WTC11 (cell line): ENCODE results near the gene OBSCN. TPM values are rescaled to one million over a fixed set of nuclear protein-coding genes. Genes with fewer than 3 reads are reported as not detected.

Experiments used
- ATAC-seq: fragments of 200-7000 bp; cut with Tn5 transposase; 2 replicates; pipeline ENCODE4 v1.10.0; 2021; ENCODE audit warnings: mild to moderate bottlenecking, moderate library complexity
- CTCF ChIA-PET: fragments of 300-600 bp; sonication (Branson Sonifier 250); formaldehyde crosslinking; loops from one replicate; lab custom pipeline; 2021; ENCODE audit warnings: antibody characterized with exemption; lab: Charles Lee
- POLR2A ChIA-PET: fragments of 350-600 bp; sonication (Branson Sonifier 250); formaldehyde crosslinking; loops from one replicate; lab custom pipeline; 2021; ENCODE audit warnings: antibody characterized with exemption; lab: Charles Lee
- DNase-seq: peaks from one replicate; pipeline ENCODE4 v3.0.0; 2021; ENCODE audit warnings: low spot score
- H3K27ac Mint-ChIP-seq: 2 replicates; pipeline ENCODE4 v1.8.0; 2021; ENCODE audit warnings: mixed read lengths
- H3K27me3 Mint-ChIP-seq: 2 replicates; pipeline ENCODE4 v1.8.0; 2021; ENCODE audit warnings: low read depth, mild to moderate bottlenecking, moderate library complexity, mixed read lengths
- H3K36me3 Mint-ChIP-seq: 2 replicates; pipeline ENCODE4 v1.8.0; 2021; ENCODE audit warnings: mixed read lengths
- H3K4me1 Mint-ChIP-seq: 2 replicates; pipeline ENCODE4 v1.8.0; 2022; ENCODE audit warnings: mixed read lengths
- H3K4me3 Mint-ChIP-seq: 2 replicates; pipeline ENCODE4 v1.8.0; 2021; ENCODE audit warnings: mild to moderate bottlenecking, moderate library complexity, mixed read lengths
- H3K9me3 Mint-ChIP-seq: 2 replicates; pipeline ENCODE4 v1.8.0; 2021; ENCODE audit warnings: mixed read lengths
- CBFB ChIP-seq: sonication (generic); formaldehyde crosslinking; IDR thresholded peaks from 2 replicates; pipeline ENCODE4 v1.8.1; 2022; ENCODE audit warnings: mild to moderate bottlenecking, low read depth, missing genetic modification reagents
- FOXJ3 ChIP-seq: sonication (generic); formaldehyde crosslinking; IDR thresholded peaks from 2 replicates; pipeline ENCODE4 v1.9.0; 2021; ENCODE audit warnings: missing genetic modification reagents, mild to moderate bottlenecking, borderline replicate concordance
- FOXK1 ChIP-seq: sonication (generic); formaldehyde crosslinking; IDR thresholded peaks from 2 replicates; pipeline ENCODE4 v1.8.0; 2022; ENCODE audit warnings: mild to moderate bottlenecking, moderate library complexity, missing genetic modification reagents
- GABPB1 ChIP-seq: sonication (generic); formaldehyde crosslinking; IDR thresholded peaks from 2 replicates; pipeline ENCODE4 v1.8.1; 2023; ENCODE audit warnings: mild to moderate bottlenecking, missing genetic modification reagents
- IRF2 ChIP-seq: sonication (generic); formaldehyde crosslinking; IDR thresholded peaks from 2 replicates; pipeline ENCODE4 v1.8.0; 2022; ENCODE audit warnings: low read depth, missing genetic modification reagents, borderline replicate concordance
- OVOL2 ChIP-seq: fragments of 250-450 bp; sonication (Bioruptor Pico); IDR thresholded peaks from 2 replicates; pipeline ENCODE4 v1.9.0; 2021; ENCODE audit warnings: mild to moderate bottlenecking, borderline replicate concordance
- PRDM15 ChIP-seq: sonication (generic); formaldehyde crosslinking; IDR thresholded peaks from 2 replicates; pipeline ENCODE4 v1.8.0; 2022; ENCODE audit warnings: missing genetic modification reagents
- RELA ChIP-seq: sonication (generic); formaldehyde crosslinking; IDR thresholded peaks from 2 replicates; pipeline ENCODE4 v1.8.1; 2022; ENCODE audit warnings: missing genetic modification reagents, mild to moderate bottlenecking, borderline replicate concordance
- SOX15 ChIP-seq: fragments of 250-450 bp; sonication (Bioruptor Pico); IDR thresholded peaks from 2 replicates; pipeline ENCODE4 v1.9.0; 2021; ENCODE audit warnings: mild to moderate bottlenecking
- SP1 ChIP-seq: sonication (generic); formaldehyde crosslinking; conservative IDR thresholded peaks from 2 replicates; pipeline ENCODE4 v1.8.1; 2022; ENCODE audit warnings: missing genetic modification reagents
- TEAD1 ChIP-seq: sonication (generic); formaldehyde crosslinking; IDR thresholded peaks from 2 replicates; pipeline ENCODE4 v1.8.0; 2022; ENCODE audit warnings: mild to moderate bottlenecking, missing genetic modification reagents
- TEAD4 ChIP-seq: sonication (generic); formaldehyde crosslinking; IDR thresholded peaks from 2 replicates; pipeline ENCODE4 v1.8.0; 2022; ENCODE audit warnings: mild to moderate bottlenecking, missing genetic modification reagents
- ZNF396 ChIP-seq: fragments of 250-450 bp; sonication (Bioruptor Pico); IDR thresholded peaks from 2 replicates; pipeline ENCODE4 v1.8.0; 2021; ENCODE audit warnings: mild to moderate bottlenecking, moderate library complexity, borderline replicate concordance
- ZNF425 ChIP-seq: fragments of 250-450 bp; sonication (Bioruptor Pico); conservative IDR thresholded peaks from 2 replicates; pipeline ENCODE4 v1.9.0; 2021; ENCODE audit warnings: mild to moderate bottlenecking
- total RNA-seq: library from RNA; stranded (reverse); gene quantifications from 3 replicates; pipeline ENCODE4 v1.2.3, GENCODE V29; 2021
- TF ChIP-seq, protein P1 (sequence below): sonication (generic); formaldehyde crosslinking; IDR thresholded peaks from 2 replicates; pipeline ENCODE4 v1.8.1; 2022; ENCODE audit warnings: missing genetic modification reagents, borderline replicate concordance
- TF ChIP-seq, protein P2 (sequence below): sonication (generic); formaldehyde crosslinking; IDR thresholded peaks from 2 replicates; pipeline ENCODE4 v1.8.1; 2023; ENCODE audit warnings: mild to moderate bottlenecking, missing genetic modification reagents, borderline replicate concordance
- TF ChIP-seq, protein P3 (sequence below): sonication (generic); formaldehyde crosslinking; IDR thresholded peaks from 2 replicates; pipeline ENCODE4 v1.8.0; 2022; ENCODE audit warnings: mild to moderate bottlenecking, missing genetic modification reagents
- TF ChIP-seq, protein P4 (sequence below): sonication (generic); formaldehyde crosslinking; IDR thresholded peaks from 2 replicates; pipeline ENCODE4 v1.8.1; 2023; ENCODE audit warnings: mild to moderate bottlenecking, missing genetic modification reagents

The OBSCN gene
- total RNA-seq, 1 experiment from 2014 or later, result 38.8 TPM

- no peak overlapping the region for H3K4me3 Mint-ChIP-seq
- H3K27me3 Mint-ChIP-seq, result no peaks in the 10 kb centered on the region
- DNase-seq, result no peak
- H3K27ac Mint-ChIP-seq, result no peak overlapping the region
- POLR2A ChIA-PET, result no interaction called here
- H3K9me3 Mint-ChIP-seq, result no peaks in the 10 kb centered on the region
- TF ChIP-seq TEAD4 (CRISPR knock-in tag), result no peak
- TF ChIP-seq FOXJ3, result no peak
- TF ChIP-seq, protein P1, sequence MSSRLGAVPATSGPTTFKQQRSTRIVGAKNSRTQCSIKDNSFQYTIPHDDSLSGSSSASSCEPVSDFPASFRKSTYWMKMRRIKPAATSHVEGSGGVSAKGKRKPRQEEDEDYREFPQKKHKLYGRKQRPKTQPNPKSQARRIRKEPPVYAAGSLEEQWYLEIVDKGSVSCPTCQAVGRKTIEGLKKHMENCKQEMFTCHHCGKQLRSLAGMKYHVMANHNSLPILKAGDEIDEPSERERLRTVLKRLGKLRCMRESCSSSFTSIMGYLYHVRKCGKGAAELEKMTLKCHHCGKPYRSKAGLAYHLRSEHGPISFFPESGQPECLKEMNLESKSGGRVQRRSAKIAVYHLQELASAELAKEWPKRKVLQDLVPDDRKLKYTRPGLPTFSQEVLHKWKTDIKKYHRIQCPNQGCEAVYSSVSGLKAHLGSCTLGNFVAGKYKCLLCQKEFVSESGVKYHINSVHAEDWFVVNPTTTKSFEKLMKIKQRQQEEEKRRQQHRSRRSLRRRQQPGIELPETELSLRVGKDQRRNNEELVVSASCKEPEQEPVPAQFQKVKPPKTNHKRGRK (CRISPR knock-in tag), result no peak
- TF ChIP-seq TEAD1, result no peak
- no peak for TF ChIP-seq SOX15 (CRISPR knock-in tag)
- no peak for TF ChIP-seq SP1
- TF ChIP-seq GABPB1 (CRISPR knock-in tag), result no peak
- TF ChIP-seq FOXK1, result no peak
- TF ChIP-seq CBFB (CRISPR knock-in tag), result no peak
- TF ChIP-seq, protein P2, sequence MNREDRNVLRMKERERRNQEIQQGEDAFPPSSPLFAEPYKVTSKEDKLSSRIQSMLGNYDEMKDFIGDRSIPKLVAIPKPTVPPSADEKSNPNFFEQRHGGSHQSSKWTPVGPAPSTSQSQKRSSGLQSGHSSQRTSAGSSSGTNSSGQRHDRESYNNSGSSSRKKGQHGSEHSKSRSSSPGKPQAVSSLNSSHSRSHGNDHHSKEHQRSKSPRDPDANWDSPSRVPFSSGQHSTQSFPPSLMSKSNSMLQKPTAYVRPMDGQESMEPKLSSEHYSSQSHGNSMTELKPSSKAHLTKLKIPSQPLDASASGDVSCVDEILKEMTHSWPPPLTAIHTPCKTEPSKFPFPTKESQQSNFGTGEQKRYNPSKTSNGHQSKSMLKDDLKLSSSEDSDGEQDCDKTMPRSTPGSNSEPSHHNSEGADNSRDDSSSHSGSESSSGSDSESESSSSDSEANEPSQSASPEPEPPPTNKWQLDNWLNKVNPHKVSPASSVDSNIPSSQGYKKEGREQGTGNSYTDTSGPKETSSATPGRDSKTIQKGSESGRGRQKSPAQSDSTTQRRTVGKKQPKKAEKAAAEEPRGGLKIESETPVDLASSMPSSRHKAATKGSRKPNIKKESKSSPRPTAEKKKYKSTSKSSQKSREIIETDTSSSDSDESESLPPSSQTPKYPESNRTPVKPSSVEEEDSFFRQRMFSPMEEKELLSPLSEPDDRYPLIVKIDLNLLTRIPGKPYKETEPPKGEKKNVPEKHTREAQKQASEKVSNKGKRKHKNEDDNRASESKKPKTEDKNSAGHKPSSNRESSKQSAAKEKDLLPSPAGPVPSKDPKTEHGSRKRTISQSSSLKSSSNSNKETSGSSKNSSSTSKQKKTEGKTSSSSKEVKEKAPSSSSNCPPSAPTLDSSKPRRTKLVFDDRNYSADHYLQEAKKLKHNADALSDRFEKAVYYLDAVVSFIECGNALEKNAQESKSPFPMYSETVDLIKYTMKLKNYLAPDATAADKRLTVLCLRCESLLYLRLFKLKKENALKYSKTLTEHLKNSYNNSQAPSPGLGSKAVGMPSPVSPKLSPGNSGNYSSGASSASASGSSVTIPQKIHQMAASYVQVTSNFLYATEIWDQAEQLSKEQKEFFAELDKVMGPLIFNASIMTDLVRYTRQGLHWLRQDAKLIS, result no peak
- TF ChIP-seq RELA (CRISPR knock-in tag), result no peak
- H3K4me1 Mint-ChIP-seq, result no peaks in the 10 kb centered on the region
- H3K36me3 Mint-ChIP-seq, result peaks cover 18% of the 10 kb centered on the region
- no peak for ATAC-seq
- CTCF ChIA-PET, result no interaction called here
Observed at GRCh38 chr1:228336308-228337030, 128.6 kb downstream of the OBSCN start.

GRCh38 chr1:228337031-228337564, 129.3 kb downstream of the OBSCN start:
- H3K27me3 Mint-ChIP-seq, result no peaks in the 10 kb centered on the region
- H3K4me3 Mint-ChIP-seq, result no peak overlapping the region
- no peak overlapping the region for H3K27ac Mint-ChIP-seq
- H3K9me3 Mint-ChIP-seq, result no peaks in the 10 kb centered on the region
- ATAC-seq, result no peak
- no peak for DNase-seq
- peaks cover 18% of the 10 kb centered on the region for H3K36me3 Mint-ChIP-seq
- POLR2A ChIA-PET, result no interaction called here
- H3K4me1 Mint-ChIP-seq, result no peaks in the 10 kb centered on the region
- CTCF ChIA-PET, result no interaction called here
- TF ChIP-seq PRDM15, result no peak
- no peak for TF ChIP-seq RELA (CRISPR knock-in tag)
- TF ChIP-seq, protein P3, sequence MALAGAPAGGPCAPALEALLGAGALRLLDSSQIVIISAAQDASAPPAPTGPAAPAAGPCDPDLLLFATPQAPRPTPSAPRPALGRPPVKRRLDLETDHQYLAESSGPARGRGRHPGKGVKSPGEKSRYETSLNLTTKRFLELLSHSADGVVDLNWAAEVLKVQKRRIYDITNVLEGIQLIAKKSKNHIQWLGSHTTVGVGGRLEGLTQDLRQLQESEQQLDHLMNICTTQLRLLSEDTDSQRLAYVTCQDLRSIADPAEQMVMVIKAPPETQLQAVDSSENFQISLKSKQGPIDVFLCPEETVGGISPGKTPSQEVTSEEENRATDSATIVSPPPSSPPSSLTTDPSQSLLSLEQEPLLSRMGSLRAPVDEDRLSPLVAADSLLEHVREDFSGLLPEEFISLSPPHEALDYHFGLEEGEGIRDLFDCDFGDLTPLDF (CRISPR knock-in tag), result no peak
- TF ChIP-seq ZNF396 (CRISPR knock-in tag), result no peak
- TF ChIP-seq IRF2, result no peak
- TF ChIP-seq, protein P4, sequence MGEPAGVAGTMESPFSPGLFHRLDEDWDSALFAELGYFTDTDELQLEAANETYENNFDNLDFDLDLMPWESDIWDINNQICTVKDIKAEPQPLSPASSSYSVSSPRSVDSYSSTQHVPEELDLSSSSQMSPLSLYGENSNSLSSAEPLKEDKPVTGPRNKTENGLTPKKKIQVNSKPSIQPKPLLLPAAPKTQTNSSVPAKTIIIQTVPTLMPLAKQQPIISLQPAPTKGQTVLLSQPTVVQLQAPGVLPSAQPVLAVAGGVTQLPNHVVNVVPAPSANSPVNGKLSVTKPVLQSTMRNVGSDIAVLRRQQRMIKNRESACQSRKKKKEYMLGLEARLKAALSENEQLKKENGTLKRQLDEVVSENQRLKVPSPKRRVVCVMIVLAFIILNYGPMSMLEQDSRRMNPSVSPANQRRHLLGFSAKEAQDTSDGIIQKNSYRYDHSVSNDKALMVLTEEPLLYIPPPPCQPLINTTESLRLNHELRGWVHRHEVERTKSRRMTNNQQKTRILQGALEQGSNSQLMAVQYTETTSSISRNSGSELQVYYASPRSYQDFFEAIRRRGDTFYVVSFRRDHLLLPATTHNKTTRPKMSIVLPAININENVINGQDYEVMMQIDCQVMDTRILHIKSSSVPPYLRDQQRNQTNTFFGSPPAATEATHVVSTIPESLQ, result no peak
- TF ChIP-seq OVOL2, result no peak
- TF ChIP-seq, protein P1 (CRISPR knock-in tag), result no peak
- no peak for TF ChIP-seq ZNF425 (CRISPR knock-in tag)
